A673 (cell line): Measurements from ENCODE around the gene CCDC106. TPM values are rescaled to one million over a fixed set of nuclear protein-coding genes. Genes with fewer than 3 reads are reported as not detected.
A peak's percentile ranks its signal among the peaks of the same experiment; 100 is the strongest.

Experiments used
- BruUV-seq: library from RNA; stranded (reverse); fragments of 400-500 nt; replicated peaks from 2 replicates; lab custom pipeline; 2021; lab: Mats Ljungman, UMichigan
- CTCF ChIA-PET: fragments of 300-600 bp; sonication (Branson Sonifier 250); formaldehyde crosslinking; loops from one replicate; lab custom pipeline; 2022; ENCODE audit warnings: antibody characterized with exemption; lab: Charles Lee
- POLR2A ChIA-PET: fragments of 300-600 bp; sonication (Branson Sonifier 250); formaldehyde crosslinking; loops from one replicate; lab custom pipeline; 2022; ENCODE audit warnings: antibody characterized with exemption; ENCODE audit not compliant: low non-redundant PET; lab: Charles Lee
- DNase-seq: peaks from one replicate; pipeline ENCODE4 v3.0.0-alpha.2; 2015; ENCODE audit warnings: low spot score
- H3K27ac ChIP-seq: fragments of 200-600 bp; sonication (generic); 2 replicates; pipeline ENCODE4 v1.5.1; 2016; ENCODE audit warnings: mixed run types, low read depth, mild to moderate bottlenecking, mixed read lengths, antibody characterized with exemption, low read length; ENCODE audit not compliant: poor library complexity, severe bottlenecking
- H3K27me3 ChIP-seq: fragments of 200-600 bp; sonication (generic); replicated peaks from 2 replicates; pipeline ENCODE4 v1.6.1; 2017; ENCODE audit warnings: mixed run types, low read depth, mild to moderate bottlenecking, mixed read lengths, antibody characterized with exemption, low read length; ENCODE audit not compliant: insufficient read depth, poor library complexity
- H3K36me3 ChIP-seq: fragments of 200-600 bp; sonication (generic); 2 replicates; pipeline ENCODE4 v1.6.1; 2016; ENCODE audit warnings: mixed run types, mild to moderate bottlenecking, mixed read lengths, antibody characterized with exemption, low read length; ENCODE audit not compliant: insufficient read depth, poor library complexity, severe bottlenecking
- H3K4me1 ChIP-seq: fragments of 200-600 bp; sonication (generic); 2 replicates; pipeline ENCODE4 v1.6.1; 2017; ENCODE audit warnings: mixed run types, mild to moderate bottlenecking, mixed read lengths, antibody characterized with exemption, low read length; ENCODE audit not compliant: insufficient read depth, poor library complexity, severe bottlenecking
- H3K4me3 ChIP-seq: fragments of 200-600 bp; sonication (generic); 2 replicates; pipeline ENCODE4 v1.5.1; 2016; ENCODE audit warnings: low read depth, mixed run types, mild to moderate bottlenecking, mixed read lengths, low read length; ENCODE audit not compliant: poor library complexity, severe bottlenecking
- H3K9me3 ChIP-seq: fragments of 200-600 bp; sonication (generic); 2 replicates; pipeline ENCODE4 v1.6.1; 2016; ENCODE audit warnings: mixed run types, low read depth, mild to moderate bottlenecking, mixed read lengths, antibody characterized with exemption, low read length; ENCODE audit not compliant: poor library complexity, severe bottlenecking
- CTCF ChIP-seq: fragments of 300-800, 200-600 bp; sonication (generic); conservative IDR thresholded peaks from 2 replicates; pipeline ENCODE4 v1.5.1; 2017; ENCODE audit warnings: low read depth, mild to moderate bottlenecking, antibody characterized with exemption, low read length, moderate library complexity, mixed read lengths
- EZH2 ChIP-seq: fragments of 200-600 bp; sonication (generic); IDR thresholded peaks from 2 replicates; pipeline ENCODE4 v1.6.1; 2017; ENCODE audit warnings: borderline replicate concordance, low read depth, mild to moderate bottlenecking, mixed read lengths, antibody characterized with exemption, low read length; ENCODE audit not compliant: poor library complexity, severe bottlenecking
- intact Hi-C: fragments of 100-400 bp; cut with micrococcal nuclease; formaldehyde crosslinking; loops from one replicate; pipeline ENCODE4 v1.10.0; 2022; ENCODE audit not compliant: unreplicated experiment
- total RNA-seq: library from RNA; stranded (reverse); gene quantifications from 2 replicates; pipeline ENCODE4 v1.2.3, GENCODE V29; 2021

Gene CCDC106
- total RNA-seq, 1 experiment from 2014 or later: 41.5 TPM

DNA sequence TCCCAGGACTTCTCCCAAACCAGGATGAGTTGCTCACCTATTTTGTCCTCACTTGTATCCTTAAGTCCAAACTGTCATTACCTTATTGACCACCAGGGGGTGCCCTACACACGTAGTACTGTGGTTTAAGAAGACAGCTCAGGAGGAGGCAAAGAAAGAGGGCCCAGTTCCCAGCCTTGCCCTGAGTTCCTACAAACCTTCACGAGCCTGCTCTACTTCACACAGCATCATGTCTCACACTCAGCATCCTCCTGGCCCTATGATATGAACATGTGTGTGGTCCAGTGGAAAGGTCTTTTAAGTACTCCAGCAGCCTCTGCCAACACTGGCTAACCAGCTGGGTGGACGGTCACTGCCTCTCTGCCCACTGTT, 15.6 kb upstream of the CCDC106 start:
- no peaks in the 10 kb centered on the region for H3K36me3 ChIP-seq
- no peak overlapping the region for H3K4me3 ChIP-seq
- no peaks in the 10 kb centered on the region for H3K9me3 ChIP-seq
- no peaks in the 10 kb centered on the region for H3K27me3 ChIP-seq
- DNase-seq: peak; percentile 94
- H3K27ac ChIP-seq: no peak overlapping the region
- peaks cover 14% of the 10 kb centered on the region for H3K4me1 ChIP-seq
- ChIA-PET POLR2A (interaction anchor here (0.6 kb wide), 1 partner anchor 28 kb away, joined by 6 read pairs; no protein-coding TSS in a partner anchor), CTCF (interaction anchor here (0.5 to 2.2 kb wide), 14 partner anchors 8 to 491 kb away, joined by 3 to 21 read pairs (median 5); partner anchors contain the start of genes FIZ1, U2AF2, ZNF628 and ZNF784)
- intact Hi-C loops: loop anchor here (2.0 to 5.0 kb wide), 2 partner anchors 176 to 490 kb away; no protein-coding TSS in a partner anchor
- no peak for TF ChIP-seq EZH2
- TF ChIP-seq CTCF: peak; percentile 80
- BruUV-seq: no TSS peak

DNA sequence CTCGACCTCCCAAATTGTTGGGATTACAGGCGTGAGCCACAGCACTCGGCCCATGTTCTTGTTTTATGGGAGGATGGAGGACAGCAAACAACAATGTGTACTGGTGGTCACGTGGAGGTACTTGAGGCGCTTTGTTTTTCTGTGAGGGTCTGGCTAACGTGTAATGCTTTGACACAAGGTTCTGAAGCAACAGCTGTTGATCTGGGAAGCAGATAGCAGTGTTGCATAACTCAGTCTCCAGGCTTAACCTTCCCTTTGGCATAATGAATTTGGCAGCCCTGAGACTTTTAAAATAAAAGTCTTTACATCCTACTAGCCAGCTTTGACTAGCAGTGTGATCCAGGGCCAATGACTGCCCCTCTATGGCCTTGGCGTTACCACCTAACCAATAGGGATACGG, 14.2 kb upstream of the CCDC106 start:
- DNase-seq: no peak
- Histone ChIP-seq H3K27ac (peak overlapping the region; percentile 87), H3K36me3 (no peaks in the 10 kb centered on the region), H3K9me3 (no peaks in the 10 kb centered on the region), H3K4me1 (peaks cover 14% of the 10 kb centered on the region), H3K27me3 (no peaks in the 10 kb centered on the region), H3K4me3 (no peak overlapping the region)
- ChIA-PET POLR2A (no interaction called here), CTCF (interaction anchor here (0.7 to 1.5 kb wide), 3 partner anchors 9 to 71 kb away, joined by 3 to 13 read pairs (median 5); partner anchors contain the start of gene ZNF784)
- no TSS peak for BruUV-seq
- TF ChIP-seq EZH2 (no peak), CTCF (no peak)
- intact Hi-C loops: loop anchor here (2.0 to 5.0 kb wide), 2 partner anchors 175 to 492 kb away; no protein-coding TSS in a partner anchor

DNA sequence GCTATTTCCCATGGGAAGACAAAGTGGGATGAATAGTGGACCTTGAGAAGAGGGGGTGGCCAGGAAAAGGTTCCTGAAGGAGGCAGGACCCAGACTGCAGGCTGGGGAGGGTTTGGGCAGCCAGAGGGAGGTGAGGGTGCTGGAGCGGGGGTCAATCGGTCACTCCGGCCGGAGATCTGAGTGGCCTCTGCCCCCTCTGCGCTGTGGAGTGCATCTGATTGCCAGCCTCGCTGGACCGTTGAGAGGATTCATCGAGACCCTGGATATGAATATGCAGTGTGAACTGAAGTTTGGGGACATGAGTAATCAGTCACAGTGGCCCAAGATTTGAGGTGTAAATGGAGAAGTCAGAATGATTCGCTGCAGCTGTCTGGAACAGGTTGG, 12.7 kb upstream of the CCDC106 start:
- Histone ChIP-seq H3K4me3 (peak overlapping the region; percentile 70), H3K27ac (peak overlapping the region; percentile 87), H3K36me3 (no peaks in the 10 kb centered on the region), H3K27me3 (no peaks in the 10 kb centered on the region), H3K4me1 (peaks cover 19% of the 10 kb centered on the region), H3K9me3 (no peaks in the 10 kb centered on the region)
- no peak for TF ChIP-seq CTCF
- TF ChIP-seq EZH2: no peak
- ChIA-PET POLR2A (no interaction called here), CTCF (no interaction called here)
- no peak for DNase-seq
- intact Hi-C loops: no loop called here
- BruUV-seq: TSS peak; percentile 58
